GM19468 (cell line): Measurements from ENCODE around the gene YEATS2.

Source experiments
- ATAC-seq: cut with Tn5 transposase; IDR thresholded peaks from one replicate; pipeline ENCODE4 v1.9.1; 2021; ENCODE audit warnings: mild to moderate bottlenecking, moderate library complexity, moderate number of reproducible peaks; ENCODE audit not compliant: unreplicated experiment; ENCODE audit errors: extremely low read depth

The YEATS2 gene

DNA sequence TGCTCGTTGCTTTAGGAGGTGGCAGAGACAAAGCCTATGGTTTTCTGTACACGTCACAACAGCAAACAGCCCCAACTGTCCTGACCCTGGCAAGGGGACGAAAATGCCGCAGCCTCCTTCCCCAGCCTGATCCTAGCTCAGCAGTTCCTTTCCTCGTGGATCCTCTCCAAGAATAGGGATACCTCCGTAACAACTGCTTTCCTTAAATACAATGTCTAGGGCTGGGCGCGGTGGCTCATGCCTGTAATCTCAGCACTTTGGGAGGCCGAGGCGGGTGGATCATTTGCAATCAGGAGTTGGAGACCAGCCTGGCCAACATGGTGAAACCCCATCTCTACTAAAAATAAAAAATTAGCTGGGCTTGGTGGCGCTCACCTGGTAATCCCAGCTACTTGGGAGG lies 110.8 kb downstream of the YEATS2 start:
- no peak for ATAC-seq

DNA sequence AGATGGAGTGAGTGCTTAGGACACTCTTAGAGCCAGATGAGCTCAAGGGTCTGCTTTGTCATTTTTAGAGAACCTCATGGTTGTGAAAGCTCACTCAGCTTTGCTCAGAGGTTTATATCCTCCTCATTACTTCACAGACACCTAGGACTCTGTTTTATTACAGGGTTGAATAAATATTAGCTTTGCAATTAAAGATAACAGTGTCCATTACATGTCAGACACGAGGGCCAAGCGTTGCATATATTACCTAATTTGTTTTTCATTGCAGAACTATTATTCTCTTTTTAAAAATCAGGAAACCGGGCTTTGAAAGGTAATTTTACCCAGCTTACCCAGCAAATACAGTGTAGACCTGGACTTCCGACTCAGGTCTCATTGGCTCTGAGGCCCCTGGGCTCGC lies 111.7 kb downstream of the YEATS2 start:
- no peak for ATAC-seq

GRCh38 chr3:183810643-183811594 lies 113.3 kb downstream of the YEATS2 start:
- ATAC-seq = no peak

DNA sequence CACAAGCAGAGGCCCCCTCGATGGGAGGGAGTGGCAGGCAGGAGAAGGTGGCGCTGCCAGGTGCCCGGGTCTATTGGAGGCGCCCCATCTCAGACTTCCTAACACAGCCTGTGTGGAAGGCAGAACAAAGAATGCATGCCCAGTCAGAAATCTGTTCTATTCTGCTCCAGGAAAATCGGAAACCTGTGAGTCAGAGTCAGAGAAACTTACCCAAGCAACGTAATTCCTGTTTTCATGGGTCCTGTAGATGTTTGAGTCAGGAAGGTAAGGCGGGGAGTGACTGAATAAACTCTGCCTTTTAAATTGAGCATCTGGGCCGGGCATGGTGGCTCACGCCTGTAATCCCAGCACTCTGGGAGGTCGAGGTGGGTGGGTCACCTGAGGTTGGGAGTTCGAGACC lies 114.0 kb downstream of the YEATS2 start:
- no peak for ATAC-seq

GRCh38 chr3:183812761-183813445 lies 115.3 kb downstream of the YEATS2 start:
- no peak for ATAC-seq

GRCh38 chr3:183814240-183814639 lies 116.6 kb downstream of the YEATS2 start:
- ATAC-seq = no peak

DNA sequence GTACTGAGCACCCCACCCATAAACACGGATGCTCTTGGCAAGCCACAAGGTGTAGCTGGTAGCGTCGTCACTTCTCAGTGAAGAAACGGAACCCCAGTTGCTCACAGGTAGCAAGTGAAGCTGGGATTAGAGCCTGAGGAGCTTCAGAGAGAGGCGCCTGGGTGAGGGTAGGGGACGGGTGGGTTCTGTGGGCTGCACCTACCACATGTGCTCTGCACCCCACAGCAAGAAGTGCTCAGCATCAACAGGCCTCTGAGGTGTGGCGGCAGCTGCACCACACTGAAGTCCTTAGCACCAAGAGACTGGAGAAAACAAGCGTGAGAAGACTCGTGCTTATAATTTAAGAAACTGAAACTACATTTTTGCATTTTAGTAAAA lies 118.0 kb downstream of the YEATS2 start:
- ATAC-seq = no peak

GRCh38 chr3:183815951-183816475 lies 118.4 kb downstream of the YEATS2 start:
- ATAC-seq = no peak

DNA sequence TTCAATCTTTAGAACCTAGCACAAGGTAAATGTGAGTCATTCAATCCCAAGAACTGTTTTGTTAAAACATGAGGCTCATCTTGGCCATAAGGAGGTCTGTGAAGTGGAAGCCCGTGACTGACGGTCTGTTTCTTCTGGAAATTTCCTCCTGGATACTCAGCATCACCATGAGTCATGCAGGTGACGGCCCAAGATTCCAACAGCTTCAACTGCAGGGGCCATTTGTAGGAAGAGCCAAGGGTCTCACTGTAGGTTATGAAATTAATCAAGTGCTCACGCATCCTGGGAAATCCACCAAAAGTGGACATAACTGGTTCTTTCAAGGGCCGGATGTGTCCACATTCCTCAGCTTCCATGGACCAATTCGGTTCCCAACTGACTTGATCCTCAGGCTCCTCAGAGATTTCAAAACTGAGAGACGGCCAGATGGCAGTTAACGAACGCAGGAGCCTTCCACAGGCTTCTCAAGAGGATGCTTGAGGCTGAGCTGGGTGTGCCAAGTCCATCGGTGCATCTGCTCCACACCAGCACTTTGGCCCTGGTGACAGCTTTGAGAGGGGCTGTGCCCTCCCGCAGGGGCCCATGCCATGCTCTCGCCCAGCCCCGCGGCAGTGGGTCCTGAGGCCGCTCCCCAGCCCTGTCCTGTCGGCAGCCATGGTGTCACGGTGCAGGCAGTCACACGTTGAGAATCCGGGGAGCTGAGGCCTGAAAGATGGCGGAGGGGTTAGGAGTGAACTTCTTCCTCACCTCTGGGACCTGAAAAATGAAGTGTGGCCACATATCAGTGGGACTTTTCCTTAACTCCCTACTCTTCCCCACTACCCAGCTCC lies 119.3 kb downstream of the YEATS2 start:
- ATAC-seq = no peak

GRCh38 chr3:183817639-183818038 lies 120.0 kb downstream of the YEATS2 start:
- ATAC-seq = no peak

- ATAC-seq = no peak
Measured at GRCh38 chr3:183818041-183818620, 120.5 kb downstream of the YEATS2 start.

GRCh38 chr3:183818706-183819624 lies 121.4 kb downstream of the YEATS2 start:
- no peak for ATAC-seq

DNA sequence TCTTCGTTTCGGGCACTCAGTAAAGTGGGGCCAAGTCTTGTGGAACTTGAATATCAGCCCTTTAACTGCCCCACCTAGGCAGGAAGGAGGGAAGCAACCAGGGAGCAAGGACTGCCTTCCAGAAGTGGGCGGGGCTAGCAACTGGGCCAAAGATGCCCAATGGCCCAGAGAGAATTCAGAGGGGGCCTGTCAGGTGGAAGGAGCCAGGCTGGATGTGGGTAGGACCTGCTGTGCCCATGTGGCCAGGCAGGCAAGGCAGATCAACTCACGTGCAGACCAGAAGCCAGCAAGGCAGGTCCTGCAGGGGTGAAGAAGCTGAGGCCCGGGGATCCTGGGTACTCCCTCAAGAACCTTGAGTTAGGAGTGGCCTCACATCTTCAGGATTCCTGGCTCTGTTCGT lies 122.2 kb downstream of the YEATS2 start:
- no peak for ATAC-seq

GRCh38 chr3:183822631-183823030 lies 125.0 kb downstream of the YEATS2 start:
- ATAC-seq = no peak

DNA sequence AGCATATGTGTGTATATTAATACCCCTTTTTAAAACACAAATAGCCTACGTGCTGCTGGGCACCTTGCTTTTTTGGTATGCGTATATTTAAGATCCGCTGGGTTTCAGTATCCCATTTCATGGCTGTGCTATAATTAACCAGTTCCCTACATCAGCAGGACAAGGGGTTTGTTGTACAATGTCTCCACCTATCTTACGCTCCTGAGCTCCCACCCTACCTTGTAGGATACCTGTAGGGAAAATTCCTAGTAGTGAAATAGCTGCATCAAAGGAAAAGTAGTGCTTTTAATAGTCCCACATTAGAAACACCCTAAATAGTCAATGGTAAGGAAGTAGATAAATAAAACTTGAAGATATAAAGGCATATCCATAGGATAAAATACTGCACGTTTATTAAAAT lies 126.4 kb downstream of the YEATS2 start:
- no peak for ATAC-seq

- ATAC-seq = no peak
Measured at GRCh38 chr3:183824761-183825455, 127.3 kb downstream of the YEATS2 start.

GRCh38 chr3:183825456-183826161 lies 128.0 kb downstream of the YEATS2 start, which contains the start of gene MAP6D1:
MAP6D1 (minus strand) TSS chr3:183825577; CDS start chr3:183825547, 30 bp downstream.
- no peak for ATAC-seq
